Endothelial cell of umbilical vein (primary cell): ENCODE measurements around the gene NPPC. TPM values are rescaled to one million over a fixed set of nuclear protein-coding genes. Genes with fewer than 3 reads are reported as not detected.

Experiments used
- BruUV-seq: library from RNA; stranded (reverse); fragments of 400-500 nt; replicated peaks from 2 replicates; lab custom pipeline; 2021; lab: Mats Ljungman, UMichigan
- CTCF ChIA-PET: fragments of 300-600, 350-600 bp; sonication (Branson Sonifier 250); formaldehyde crosslinking; loops from one replicate; lab custom pipeline; 2021; ENCODE audit warnings: antibody characterized with exemption, inconsistent platforms; lab: Charles Lee
- POLR2A ChIA-PET: fragments of 300-600, 350-600 bp; sonication (Branson Sonifier 250); formaldehyde crosslinking; loops from one replicate; lab custom pipeline; 2021; ENCODE audit warnings: antibody characterized with exemption, inconsistent platforms; lab: Charles Lee
- DNase-seq: peaks from one replicate; pipeline ENCODE4 v3.0.0-alpha.2; 2011; ENCODE audit warnings: low read depth, low spot score
- FAIRE-seq: peaks from 2 replicates; lab custom pipeline; 2011; peaks lifted over from hg19 to GRCh38; lab: Jason Lieb, UNC
- H2AFZ ChIP-seq: 2 replicates; pipeline ENCODE4 v1.6.0; 2012; ENCODE audit warnings: low read depth, low read length, control low read depth, inconsistent platforms
- H3K27ac ChIP-seq: 2 replicates; pipeline ENCODE4 v1.5.1; 2011; ENCODE audit warnings: low read depth, mild to moderate bottlenecking, control low read depth, low read length, moderate library complexity; ENCODE audit not compliant: insufficient read depth
- H3K27me3 ChIP-seq, 2 experiments: 2 replicates each; pipeline versions ENCODE4 v1.6.0 to v1.6.1; 2011; ENCODE audit warnings: low read length in 2 of 2, mixed read lengths in 1 of 2; ENCODE audit not compliant: control insufficient read depth in 2 of 2, insufficient read depth in 2 of 2
- H3K36me3 ChIP-seq, 2 experiments: 2 replicates in 1 of 2; 3 replicates in 1 of 2; pipeline ENCODE4 v1.5.1; 2011; ENCODE audit warnings: low read length in 2 of 2, mild to moderate bottlenecking in 1 of 2, moderate library complexity in 1 of 2; ENCODE audit not compliant: control insufficient read depth in 2 of 2, insufficient read depth in 2 of 2; ENCODE audit errors: extremely low read depth in 1 of 2
- H3K4me1 ChIP-seq: 3 replicates; pipeline ENCODE4 v1.5.1; 2011; ENCODE audit warnings: mild to moderate bottlenecking, low read length; ENCODE audit not compliant: control insufficient read depth, insufficient read depth; ENCODE audit errors: extremely low read depth
- H3K4me2 ChIP-seq: 2 replicates; pipeline ENCODE4 v1.6.1; 2011; ENCODE audit warnings: low read length, control low read depth, mixed read lengths; ENCODE audit not compliant: insufficient read depth
- H3K4me3 ChIP-seq, 3 experiments: fragments of 200-600 bp in 1 of 3; sonication (generic), shearing (Covaris generic) in 1 of 3; replicated peaks in 1 of 3; 2 replicates each; pipeline ENCODE4 v1.5.1; 2011 to 2016; ENCODE audit warnings: control low read depth in 3 of 3, low read length in 3 of 3, mild to moderate bottlenecking in 2 of 3, inconsistent platforms in 1 of 3, low read depth in 1 of 3, moderate library complexity in 1 of 3; ENCODE audit not compliant: insufficient read depth in 1 of 3
- H3K79me2 ChIP-seq: 2 replicates; pipeline ENCODE4 v1.6.0; 2012; ENCODE audit warnings: low read length, inconsistent platforms; ENCODE audit not compliant: control insufficient read depth, insufficient read depth
- H3K9ac ChIP-seq: replicated peaks from 2 replicates; pipeline ENCODE3; 2011; ENCODE audit warnings: low read length, control low read depth; ENCODE audit not compliant: insufficient read depth; ENCODE audit errors: extremely low read depth
- H3K9me1 ChIP-seq: replicated peaks from 3 replicates; pipeline ENCODE4 v1.6.0; 2011; ENCODE audit warnings: mild to moderate bottlenecking, low read length; ENCODE audit not compliant: control insufficient read depth, insufficient read depth; ENCODE audit errors: extremely low read depth
- H3K9me3 ChIP-seq: replicated peaks from 2 replicates; pipeline ENCODE4 v1.5.1; 2012; ENCODE audit warnings: low read length, inconsistent platforms; ENCODE audit not compliant: control insufficient read depth, insufficient read depth
- H4K20me1 ChIP-seq: replicated peaks from 2 replicates; pipeline ENCODE3; 2011; ENCODE audit warnings: mild to moderate bottlenecking, low read length; ENCODE audit not compliant: control insufficient read depth, insufficient read depth; ENCODE audit errors: extremely low read depth
- CTCF ChIP-seq, 2 donors: IDR thresholded peaks; 1 replicate in 1 of 2; 2 replicates in 1 of 2; pipeline ENCODE4 v1.5.1; 2011; ENCODE audit warnings: low read length in 2 of 2, mild to moderate bottlenecking in 2 of 2, moderate library complexity in 2 of 2, control low read depth in 1 of 2, inconsistent platforms in 1 of 2, low read depth in 1 of 2; ENCODE audit not compliant: insufficient read depth in 1 of 2; ENCODE audit errors: extremely low read depth in 1 of 2
- EZH2 ChIP-seq: IDR thresholded peaks from 2 replicates; pipeline ENCODE4 v1.6.1; 2012; ENCODE audit warnings: borderline replicate concordance, low read depth, mild to moderate bottlenecking, moderate library complexity, low read length, inconsistent platforms; ENCODE audit not compliant: severe bottlenecking
- FOS ChIP-seq: IDR thresholded peaks from 2 replicates; pipeline ENCODE4 v1.6.1; 2011; ENCODE audit warnings: mild to moderate bottlenecking, low read length, moderate library complexity, borderline replicate concordance; ENCODE audit not compliant: insufficient read depth
- GATA2 ChIP-seq: IDR thresholded peaks from 2 replicates; pipeline ENCODE4 v1.7.0; 2011; ENCODE audit warnings: low read depth, mild to moderate bottlenecking, moderate library complexity, mixed read lengths, low read length; ENCODE audit not compliant: insufficient read length, insufficient read depth
- JUN ChIP-seq: IDR thresholded peaks from 2 replicates; pipeline ENCODE4 v1.6.1; 2011; ENCODE audit warnings: borderline replicate concordance, low read depth; ENCODE audit not compliant: insufficient read length, insufficient read depth
- MAX ChIP-seq: IDR thresholded peaks from 2 replicates; pipeline ENCODE4 v1.6.1; 2011; ENCODE audit not compliant: insufficient read depth, insufficient read length
- MYC ChIP-seq: IDR thresholded peaks from one replicate; pipeline ENCODE4 v1.6.1; 2011; ENCODE audit warnings: mild to moderate bottlenecking, low read depth, low read length
- POLR2A ChIP-seq: IDR thresholded peaks from 2 replicates; pipeline ENCODE4 v1.6.1; 2012; ENCODE audit warnings: low read depth, mild to moderate bottlenecking, control low read depth, low read length
- POLR2AphosphoS5 ChIP-seq: IDR thresholded peaks from 2 replicates; pipeline ENCODE4 v1.6.1; 2012; ENCODE audit warnings: low read depth, mild to moderate bottlenecking, control low read depth, low read length, moderate library complexity; ENCODE audit not compliant: insufficient read depth
- dilution Hi-C: fragments of 300-500 bp; cut with MboI; formaldehyde crosslinking; loops from one replicate; pipeline ENCODE4 v1.15.0; 2019; ENCODE audit warnings: low sequenced_read_pairs; ENCODE audit not compliant: extremely low pct_ligation_motif_present
- intact Hi-C: fragments of 100-400 bp; cut with micrococcal nuclease; formaldehyde crosslinking; loops from one replicate; pipeline ENCODE4 v1.10.0; 2022
- polyA plus RNA-seq, 4 experiments: library from polyadenylated mRNA; depleted of rRNA in 3 of 4; stranded (reverse) in 3 of 4; unstranded in 1 of 4; fragments of >200 nt; gene quantifications; 2 replicates each; pipeline versions ENCODE4 v1.2.1 to v1.2.3, GENCODE V29; 2011 to 2012; ENCODE audit warnings: missing spikeins in 1 of 4
- total RNA-seq: library from RNA; stranded (reverse); gene quantifications from 2 replicates; pipeline ENCODE4 v1.2.3, GENCODE V29; 2021

Gene NPPC
- total and polyA plus RNA-seq, 2 donors (not counting 3 experiments of a cell fraction or from before 2014, with no cell fraction given), result not detected

- H3K9me3 ChIP-seq, result no peaks in the 10 kb centered on the region
- H4K20me1 ChIP-seq, result no peaks in the 10 kb centered on the region
- H3K9ac ChIP-seq, result no peak overlapping the region
- H3K9me1 ChIP-seq, result no peaks in the 10 kb centered on the region
- H3K4me2 ChIP-seq, result no peak overlapping the region
- dilution Hi-C loops (no loop called here), intact Hi-C loops (no loop called here)
- no TSS peak for BruUV-seq
- FAIRE-seq (no peak), DNase-seq (no peak)
- ChIA-PET CTCF (interaction anchor here (1.3 to 4.3 kb wide), 5 partner anchors 12 to 406 kb away, joined by 3 to 25 read pairs (median 6); no protein-coding TSS in a partner anchor), POLR2A (no interaction called here)
- H3K27ac ChIP-seq, result no peak overlapping the region
- H2AFZ ChIP-seq, result no peak overlapping the region
- peaks cover 22 to 31% of the 10 kb centered on the region in 2 experiments for H3K27me3 ChIP-seq
- peaks cover 5% of the 10 kb centered on the region for H3K4me1 ChIP-seq
- H3K79me2 ChIP-seq, result no peaks in the 10 kb centered on the region
- no peaks in the 10 kb centered on the region for H3K36me3 ChIP-seq
- no peak for TF ChIP-seq MYC
- TF ChIP-seq JUN, result no peak
- no peak for TF ChIP-seq MAX
- TF ChIP-seq POLR2AphosphoS5, result no peak
- TF ChIP-seq GATA2, result no peak
- no peak for TF ChIP-seq CTCF (IDR thresholded peaks at IDR 0.05; ENCODE audit: extremely low read depth in 1 of 2, insufficient read depth in 1 of 2, low read depth in 1 of 2, low read length in 2 of 2)
- no peak for TF ChIP-seq EZH2
- TF ChIP-seq FOS, result no peak
- no peak for TF ChIP-seq POLR2A
- H3K4me3 ChIP-seq, result no peak overlapping the region
Measured at GRCh38 chr2:231920795-231921194, 5.4 kb downstream of the NPPC start.
